Transverse colon (tissue), 4 donors: ENCODE measurements around the gene PROCA1. TPM values are rescaled to one million over a fixed set of nuclear protein-coding genes. Genes with fewer than 3 reads are reported as not detected.

ENCODE experiments used
- DNase-seq: peaks from one replicate; pipeline ENCODE4 v3.0.0-alpha.2; 2019
- H3K27ac ChIP-seq, 4 donors: fragments of 200-600 bp; sonication (generic); 2 replicates each; pipeline ENCODE4 v1.5.1; 2016 to 2018; ENCODE audit warnings: inconsistent platforms in 4 of 4
- H3K27me3 ChIP-seq: fragments of 200-600 bp; sonication (generic); 2 replicates; pipeline ENCODE4 v1.5.1; 2017; ENCODE audit warnings: inconsistent platforms
- H3K36me3 ChIP-seq, 4 donors: fragments of 200-600 bp; sonication (generic); 2 replicates each; pipeline ENCODE4 v1.5.1; 2017 to 2019; ENCODE audit warnings: inconsistent platforms in 4 of 4
- H3K4me1 ChIP-seq, 4 donors: fragments of 200-600 bp; sonication (generic); 2 replicates each; pipeline ENCODE4 v1.5.1; 2017 to 2020; ENCODE audit warnings: inconsistent platforms in 4 of 4
- H3K4me3 ChIP-seq, 4 donors: fragments of 200-600 bp; sonication (generic); 1 replicate in 1 of 4; 2 replicates in 3 of 4; pipeline versions ENCODE4 v1.5.1 to v1.6.1; 2017 to 2019; ENCODE audit warnings: inconsistent platforms in 4 of 4
- H3K9me3 ChIP-seq, 2 donors: fragments of 200-600 bp; sonication (generic); 2 replicates each; pipeline ENCODE4 v1.5.1; 2017 to 2019; ENCODE audit warnings: inconsistent platforms in 2 of 2
- EP300 ChIP-seq: sonication (generic); formaldehyde crosslinking; IDR thresholded peaks from one replicate; pipeline ENCODE4 v1.6.1; 2017; ENCODE audit warnings: antibody characterized with exemption, low read depth
- POLR2A ChIP-seq: fragments of 450-650 bp; IDR thresholded peaks from one replicate; pipeline ENCODE4 v1.6.1; 2016; ENCODE audit warnings: antibody characterized with exemption, mild to moderate bottlenecking, moderate library complexity
- POLR2AphosphoS5 ChIP-seq, 3 donors: sonication (generic); formaldehyde crosslinking; IDR thresholded peaks; one replicate each; pipeline ENCODE4 v1.6.1; 2016; ENCODE audit warnings: antibody characterized with exemption in 3 of 3
- WGBS, 2 donors: methylation state at CpG; one replicate each; pipeline ENCODE4 v1.1.5; 2018; ENCODE audit warnings: low coverage in 1 of 2; 5-methylcytosine and 5-hydroxymethylcytosine counted together
- in situ Hi-C, 4 donors: fragments of 200-750 bp; cut with MboI; loops; one replicate each; pipeline versions ENCODE4 v1.15.0 to v1.15.1; 2017; ENCODE audit warnings: low sequenced_read_pairs in 3 of 4, low pct_ligation_motif_present in 1 of 4, low pct_unique_long_range_greater_than_20kb in 1 of 4
- intact Hi-C: fragments of 100-400 bp; cut with DNase I; formaldehyde crosslinking; loops from one replicate; pipeline ENCODE4 v1.15.1; 2023; ENCODE audit warnings: low total_unique reads
- total RNA-seq, 4 donors: library from RNA; depleted of rRNA; stranded (reverse); fragments of >200 nt; gene quantifications; one replicate each; pipeline ENCODE4 v1.1.0, GENCODE V29; 2016
- TF ChIP-seq, protein P1 (sequence below), 5 experiments: fragments of 200-600 bp in 3 of 5; fragments of 450-650 bp in 2 of 5; sonication (generic) in 3 of 5; IDR thresholded peaks; 1 replicate in 2 of 5; 2 replicates in 3 of 5; pipeline ENCODE4 v1.5.1; 2016 to 2017; ENCODE audit warnings: antibody characterized with exemption in 5 of 5, inconsistent platforms in 3 of 5, mild to moderate bottlenecking in 2 of 5, moderate library complexity in 1 of 5

Gene PROCA1
- total RNA-seq, 4 donors from 2014 or later: 0.96 to 2.9 (median 1.4) TPM; not detected in 1

DNA sequence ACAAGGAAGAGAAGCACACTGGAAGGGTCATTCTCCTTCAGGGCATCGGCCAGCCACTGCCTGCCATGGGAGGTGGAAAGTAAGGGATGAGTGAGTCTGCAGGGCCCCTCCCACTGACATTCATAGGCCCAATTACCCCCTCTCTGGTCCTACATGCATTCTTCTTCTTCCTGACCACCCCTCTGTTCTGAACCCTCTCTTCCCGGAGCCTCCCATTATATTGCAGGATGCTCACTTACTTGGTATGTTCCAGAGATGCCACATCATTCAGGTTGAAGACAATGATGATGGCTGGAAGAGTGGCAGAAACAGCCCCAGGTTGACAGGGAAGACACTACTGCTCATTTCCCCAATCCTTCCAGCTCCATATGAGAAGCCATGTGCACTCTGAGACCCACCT lies 3.5 kb upstream of the PROCA1 start:
- H3K36me3 ChIP-seq: no peaks in the 10 kb centered on the region
- H3K4me1 ChIP-seq: peaks cover 15 to 45% (median 27%) of the 10 kb centered on the region in 4 donors
- TF ChIP-seq EP300 (no peak), POLR2A (no peak), POLR2AphosphoS5 (IDR thresholded peaks at IDR 0.05) (no peak)
- TF ChIP-seq, protein P1, sequence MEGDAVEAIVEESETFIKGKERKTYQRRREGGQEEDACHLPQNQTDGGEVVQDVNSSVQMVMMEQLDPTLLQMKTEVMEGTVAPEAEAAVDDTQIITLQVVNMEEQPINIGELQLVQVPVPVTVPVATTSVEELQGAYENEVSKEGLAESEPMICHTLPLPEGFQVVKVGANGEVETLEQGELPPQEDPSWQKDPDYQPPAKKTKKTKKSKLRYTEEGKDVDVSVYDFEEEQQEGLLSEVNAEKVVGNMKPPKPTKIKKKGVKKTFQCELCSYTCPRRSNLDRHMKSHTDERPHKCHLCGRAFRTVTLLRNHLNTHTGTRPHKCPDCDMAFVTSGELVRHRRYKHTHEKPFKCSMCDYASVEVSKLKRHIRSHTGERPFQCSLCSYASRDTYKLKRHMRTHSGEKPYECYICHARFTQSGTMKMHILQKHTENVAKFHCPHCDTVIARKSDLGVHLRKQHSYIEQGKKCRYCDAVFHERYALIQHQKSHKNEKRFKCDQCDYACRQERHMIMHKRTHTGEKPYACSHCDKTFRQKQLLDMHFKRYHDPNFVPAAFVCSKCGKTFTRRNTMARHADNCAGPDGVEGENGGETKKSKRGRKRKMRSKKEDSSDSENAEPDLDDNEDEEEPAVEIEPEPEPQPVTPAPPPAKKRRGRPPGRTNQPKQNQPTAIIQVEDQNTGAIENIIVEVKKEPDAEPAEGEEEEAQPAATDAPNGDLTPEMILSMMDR (IDR thresholded peaks at IDR 0.05): no peak
- H3K27me3 ChIP-seq: peaks cover 14% of the 10 kb centered on the region
- no peak overlapping the region for H3K27ac ChIP-seq
- H3K9me3 ChIP-seq: no peaks in the 10 kb centered on the region
- intact Hi-C loops: no loop called here
- in situ Hi-C loops: no loop called here
- WGBS, 2 donors: 89 to 100% methylated on average over 1 to 2 of the region's 2 CpGs
- H3K4me3 ChIP-seq: no peak overlapping the region
- DNase-seq: no peak

DNA sequence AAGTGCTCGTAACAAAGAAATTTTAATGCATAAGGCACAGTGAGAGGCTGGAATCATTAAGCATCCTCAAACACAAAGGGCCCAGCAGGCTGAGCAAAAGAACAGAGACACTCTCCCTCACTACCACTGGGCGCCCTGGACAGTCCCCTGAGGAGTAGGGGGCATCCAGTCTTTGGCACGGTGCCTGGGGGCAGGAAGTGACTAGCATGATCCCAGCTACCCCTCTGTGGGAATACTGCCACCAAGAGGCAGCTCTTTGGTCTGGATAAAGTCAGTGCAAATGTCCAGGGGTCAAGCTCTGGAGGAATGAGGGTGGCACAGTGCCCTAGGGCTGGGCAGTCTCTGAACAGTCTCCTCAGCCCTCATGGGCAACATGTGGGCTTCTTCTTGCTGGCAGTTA lies 2.6 kb upstream of the PROCA1 start:
- peaks cover 14% of the 10 kb centered on the region for H3K27me3 ChIP-seq
- TF ChIP-seq POLR2A: no peak
- TF ChIP-seq, protein P1 (IDR thresholded peaks at IDR 0.05): no peak
- TF ChIP-seq POLR2AphosphoS5 (IDR thresholded peaks at IDR 0.05): no peak
- TF ChIP-seq EP300: no peak
- H3K4me1 ChIP-seq: peaks cover 15 to 51% (median 32%) of the 10 kb centered on the region in 4 donors
- no peak overlapping the region for H3K27ac ChIP-seq
- WGBS, 2 donors: 71 to 100% methylated on average over 1 to 3 of the region's 3 CpGs
- intact Hi-C loops (no loop called here), in situ Hi-C loops (no loop called here)
- no peaks in the 10 kb centered on the region for H3K36me3 ChIP-seq
- no peak overlapping the region for H3K4me3 ChIP-seq
- no peaks in the 10 kb centered on the region for H3K9me3 ChIP-seq
- DNase-seq: no peak

DNA sequence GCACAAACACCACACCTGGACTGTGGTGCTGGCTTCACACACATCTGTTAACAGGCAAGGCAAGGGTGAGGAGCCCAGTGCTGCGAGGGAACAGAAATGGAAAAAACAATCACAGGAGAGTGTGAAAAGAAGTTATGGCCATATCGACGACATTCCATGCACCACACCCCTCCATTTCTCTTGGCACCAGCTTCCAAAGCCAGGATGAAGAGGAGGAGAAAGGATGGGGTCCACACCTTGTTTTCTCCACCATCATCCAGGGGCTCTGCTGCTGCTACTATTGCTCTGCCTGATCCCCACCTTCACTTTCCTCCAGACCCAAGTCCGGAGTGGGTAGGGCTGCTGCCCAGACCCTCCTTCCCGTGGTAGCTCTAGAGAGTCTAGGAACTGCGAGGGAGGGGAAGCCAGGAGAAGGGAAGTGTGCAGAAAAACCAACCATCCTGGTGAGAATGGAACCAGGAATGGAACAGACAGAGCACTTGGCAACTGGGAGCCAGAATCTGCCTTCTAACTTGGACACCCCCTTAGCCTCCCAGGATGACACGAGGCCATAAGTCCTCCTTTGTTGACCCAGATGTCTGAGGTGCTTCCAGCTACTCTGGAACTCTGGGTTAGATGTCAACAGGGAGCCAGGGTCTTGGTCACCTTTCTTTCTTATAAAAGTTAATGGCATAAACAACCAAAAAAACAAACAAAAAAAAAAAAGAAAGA lies 1.2 kb upstream of the PROCA1 start:
- 75 to 81% methylated on average over 6 to 7 of the region's 7 CpGs for WGBS, 2 donors
- Histone ChIP-seq H3K27me3 (peaks cover 14% of the 10 kb centered on the region), H3K9me3 (no peaks in the 10 kb centered on the region), H3K27ac (peak overlapping the region in 2 of 4 donors; percentile 92 to 95), H3K4me3 (no peak overlapping the region), H3K4me1 (peaks cover 8 to 38% (median 28%) of the 10 kb centered on the region in 4 donors), H3K36me3 (no peaks in the 10 kb centered on the region)
- in situ Hi-C loops: no loop called here
- no peak for DNase-seq
- TF ChIP-seq POLR2A: no peak
- TF ChIP-seq POLR2AphosphoS5 (IDR thresholded peaks at IDR 0.05): no peak
- no peak for TF ChIP-seq EP300
- TF ChIP-seq, protein P1 (IDR thresholded peaks at IDR 0.05): no peak
- intact Hi-C loops: no loop called here

DNA sequence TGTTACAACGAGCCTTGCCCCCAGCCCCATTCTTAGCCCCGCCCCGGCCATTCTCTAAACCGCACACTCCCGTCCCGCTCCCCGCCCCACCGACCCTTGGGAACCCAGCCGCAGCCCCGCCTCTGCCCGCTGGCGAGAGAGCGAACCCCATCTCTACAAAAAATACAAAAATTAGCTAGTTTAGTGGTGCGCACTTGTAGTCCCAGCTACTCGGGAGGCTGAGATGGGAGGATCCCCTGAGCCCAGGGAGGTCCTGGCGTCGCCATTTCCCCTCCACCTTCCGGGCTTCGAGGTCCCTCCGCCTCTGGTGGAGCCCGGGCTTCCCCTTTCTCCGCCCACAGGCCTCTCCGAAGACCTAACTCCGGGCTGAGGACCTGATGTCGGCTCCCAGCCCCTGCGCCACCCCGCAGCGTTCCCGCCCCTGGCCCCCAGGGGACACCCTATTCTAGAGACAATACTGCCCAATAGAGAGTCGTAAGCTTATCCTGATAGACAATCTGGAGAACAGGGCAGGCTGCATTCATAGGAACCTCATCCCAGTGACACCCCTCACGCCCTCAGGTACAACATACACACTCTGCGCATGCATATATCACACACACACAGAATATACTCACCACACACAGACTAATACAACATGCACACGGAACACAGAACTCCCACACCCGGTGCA lies 480 bp upstream of the PROCA1 start:
- peaks cover 7% of the 10 kb centered on the region for H3K27me3 ChIP-seq
- no peaks in the 10 kb centered on the region for H3K9me3 ChIP-seq
- H3K4me3 ChIP-seq: peak overlapping the region in 3 of 4 donors; percentile 51 to 68 (median 61)
- H3K27ac ChIP-seq: peak overlapping the region; percentile 92 to 95 (median 94)
- peak; percentile 56 for DNase-seq
- intact Hi-C loops: no loop called here
- 0 to 66% methylated on average over 4 to 34 of the region's 34 CpGs for WGBS, 2 donors
- in situ Hi-C loops: no loop called here
- no peaks in the 10 kb centered on the region for H3K36me3 ChIP-seq
- no peak for TF ChIP-seq EP300
- TF ChIP-seq, protein P1 (IDR thresholded peaks at IDR 0.05): no peak
- no peak for TF ChIP-seq POLR2AphosphoS5 (IDR thresholded peaks at IDR 0.05)
- no peak for TF ChIP-seq POLR2A
- peaks cover 8 to 35% (median 26%) of the 10 kb centered on the region in 4 donors for H3K4me1 ChIP-seq
